Immature natural killer cell (primary cell): ENCODE data around the gene C21orf91. TPM values are rescaled to one million over a fixed set of nuclear protein-coding genes. Genes with fewer than 3 reads are reported as not detected.

Source experiments
- DNase-seq, 3 donors: peaks; one replicate each; pipeline ENCODE4 v3.0.0; 2022; ENCODE audit warnings: mixed read lengths in 1 of 3
- H3K27ac Mint-ChIP-seq, 6 donors: one replicate each; pipeline ENCODE4 v1.8.0; 2020; ENCODE audit warnings: mixed read lengths in 6 of 6, mild to moderate bottlenecking in 5 of 6, inconsistent platforms in 4 of 6, moderate library complexity in 3 of 6
- H3K27me3 Mint-ChIP-seq, 3 donors: one replicate each; pipeline ENCODE4 v1.8.0; 2020 to 2021; ENCODE audit warnings: low read depth in 3 of 3, mild to moderate bottlenecking in 3 of 3, mixed read lengths in 3 of 3, moderate library complexity in 3 of 3, inconsistent platforms in 1 of 3
- H3K36me3 Mint-ChIP-seq, 3 donors: one replicate each; pipeline ENCODE4 v1.8.0; 2020; ENCODE audit warnings: mixed read lengths in 3 of 3, inconsistent platforms in 2 of 3, mild to moderate bottlenecking in 2 of 3
- H3K4me1 Mint-ChIP-seq, 2 donors: one replicate each; pipeline ENCODE4 v1.8.0; 2020; ENCODE audit warnings: inconsistent platforms in 2 of 2, mild to moderate bottlenecking in 2 of 2, mixed read lengths in 2 of 2, moderate library complexity in 1 of 2
- H3K4me3 Mint-ChIP-seq, 5 donors: one replicate each; pipeline ENCODE4 v1.8.0; 2020; ENCODE audit warnings: mild to moderate bottlenecking in 5 of 5, mixed read lengths in 5 of 5, inconsistent platforms in 3 of 5, moderate library complexity in 3 of 5
- H3K9me3 Mint-ChIP-seq, 6 donors: one replicate each; pipeline ENCODE4 v1.8.0; 2020; ENCODE audit warnings: mild to moderate bottlenecking in 6 of 6, mixed read lengths in 6 of 6, inconsistent platforms in 4 of 6, moderate library complexity in 3 of 6
- polyA plus RNA-seq, 3 donors: library from polyadenylated mRNA; unstranded; fragments of 300-500 nt; fragmentation: Illumina TruSeq; gene quantifications; one replicate each; pipeline ENCODE4 v1.2.3, GENCODE V29; 2021

C21orf91 gene
- polyA plus RNA-seq = 10 to 100 TPM; 29.5 to 41.3 (median 39.6) TPM

- peak; percentile 89 to 91 (median 91) for DNase-seq
- H3K27ac Mint-ChIP-seq = peak within 1 kb of the TSS; percentile 95 to 100 (median 100)
- peaks cover 44 to 58% of the 10 kb centered on the region in 2 donors for H3K4me1 Mint-ChIP-seq
- peak within 1 kb of the TSS; percentile 92 to 97 (median 95) for H3K4me3 Mint-ChIP-seq
- H3K9me3 Mint-ChIP-seq = no peaks in the 10 kb centered on the region
- H3K36me3 Mint-ChIP-seq = peaks cover 3 to 9% (median 4%) of the 10 kb centered on the region in 3 donors
- H3K27me3 Mint-ChIP-seq = peaks cover 4 to 13% (median 9%) of the 10 kb centered on the region in 3 donors
These were observed at the start of gene C21orf91 for GRCh38 chr21:17819114-17819876. C21orf91 (minus strand) TSS chr21:17819356; CDS start chr21:17818318, 1,038 bp downstream.

- DNase-seq = no peak
- Mint-ChIP-seq H3K4me3 (no peak overlapping the region), H3K36me3 (no peaks in the 10 kb centered on the region), H3K27ac (no peak overlapping the region), H3K4me1 (no peaks in the 10 kb centered on the region), H3K9me3 (peaks cover 0 to 2% (median 0%) of the 10 kb centered on the region in 6 donors), H3K27me3 (peaks cover 1 to 6% (median 3%) of the 10 kb centered on the region in 3 donors)
These were observed 47.4 kb upstream of the C21orf91 start for GRCh38 chr21:17866590-17866989.

- H3K27ac Mint-ChIP-seq = no peak overlapping the region
- H3K4me1 Mint-ChIP-seq = peaks cover 4 to 9% of the 10 kb centered on the region in 2 donors
- DNase-seq = no peak
- no peaks in the 10 kb centered on the region for H3K36me3 Mint-ChIP-seq
- H3K27me3 Mint-ChIP-seq = peaks cover 0 to 4% (median 0%) of the 10 kb centered on the region in 3 donors
- no peaks in the 10 kb centered on the region for H3K9me3 Mint-ChIP-seq
- H3K4me3 Mint-ChIP-seq = no peak overlapping the region
These were observed 40.5 kb upstream of the C21orf91 start for GRCh38 chr21:17859661-17860060.

- Mint-ChIP-seq H3K27me3 (peaks cover 0 to 4% (median 0%) of the 10 kb centered on the region in 3 donors), H3K36me3 (no peaks in the 10 kb centered on the region), H3K4me1 (peaks cover 4 to 9% of the 10 kb centered on the region in 2 donors), H3K4me3 (no peak overlapping the region), H3K9me3 (no peaks in the 10 kb centered on the region), H3K27ac (no peak overlapping the region)
- no peak for DNase-seq
These were observed 39.6 kb upstream of the C21orf91 start for GRCh38 chr21:17858747-17859146.

- Mint-ChIP-seq H3K4me1 (peaks cover 4 to 9% of the 10 kb centered on the region in 2 donors), H3K4me3 (no peak overlapping the region), H3K27me3 (peaks cover 2 to 5% (median 4%) of the 10 kb centered on the region in 3 donors), H3K27ac (no peak overlapping the region), H3K36me3 (no peaks in the 10 kb centered on the region), H3K9me3 (no peaks in the 10 kb centered on the region)
- DNase-seq = no peak
These were observed 35.6 kb upstream of the C21orf91 start for GRCh38 chr21:17854745-17855144.

- no peak for DNase-seq
- Mint-ChIP-seq H3K36me3 (no peaks in the 10 kb centered on the region), H3K4me3 (no peak overlapping the region), H3K27me3 (peaks cover 2 to 5% (median 4%) of the 10 kb centered on the region in 3 donors), H3K4me1 (peaks cover 4 to 9% of the 10 kb centered on the region in 2 donors), H3K27ac (no peak overlapping the region), H3K9me3 (no peaks in the 10 kb centered on the region)
These were observed 34.5 kb upstream of the C21orf91 start for GRCh38 chr21:17853393-17854275.

GRCh38 chr21:17848228-17848627 lies 29.1 kb upstream of the C21orf91 start:
- peaks cover 0 to 2% (median 2%) of the 10 kb centered on the region in 3 donors for H3K27me3 Mint-ChIP-seq
- no peaks in the 10 kb centered on the region for H3K9me3 Mint-ChIP-seq
- no peak overlapping the region for H3K27ac Mint-ChIP-seq
- no peak for DNase-seq
- H3K36me3 Mint-ChIP-seq = peaks cover 0 to 4% (median 0%) of the 10 kb centered on the region in 3 donors
- H3K4me3 Mint-ChIP-seq = no peak overlapping the region
- H3K4me1 Mint-ChIP-seq = no peaks in the 10 kb centered on the region

- DNase-seq = no peak
- no peaks in the 10 kb centered on the region for H3K4me1 Mint-ChIP-seq
- peaks cover 0 to 1% (median 0%) of the 10 kb centered on the region in 3 donors for H3K27me3 Mint-ChIP-seq
- peaks cover 0 to 4% (median 3%) of the 10 kb centered on the region in 3 donors for H3K36me3 Mint-ChIP-seq
- no peak overlapping the region for H3K4me3 Mint-ChIP-seq
- no peaks in the 10 kb centered on the region for H3K9me3 Mint-ChIP-seq
- H3K27ac Mint-ChIP-seq = no peak overlapping the region
These were observed 21.9 kb upstream of the C21orf91 start for GRCh38 chr21:17841103-17841502.

- Mint-ChIP-seq H3K27me3 (peaks cover 0 to 3% (median 2%) of the 10 kb centered on the region in 3 donors), H3K36me3 (peaks cover 0 to 4% (median 0%) of the 10 kb centered on the region in 3 donors), H3K9me3 (no peaks in the 10 kb centered on the region), H3K4me3 (no peak overlapping the region), H3K4me1 (no peaks in the 10 kb centered on the region), H3K27ac (no peak overlapping the region)
- DNase-seq = no peak
These were observed 15.6 kb upstream of the C21orf91 start for GRCh38 chr21:17834639-17835354.

- H3K4me3 Mint-ChIP-seq = no peak overlapping the region
- DNase-seq = no peak
- H3K4me1 Mint-ChIP-seq = no peaks in the 10 kb centered on the region
- peaks cover 0 to 5% (median 4%) of the 10 kb centered on the region in 3 donors for H3K36me3 Mint-ChIP-seq
- no peaks in the 10 kb centered on the region for H3K9me3 Mint-ChIP-seq
- no peak overlapping the region for H3K27ac Mint-ChIP-seq
- peaks cover 2 to 3% (median 2%) of the 10 kb centered on the region in 3 donors for H3K27me3 Mint-ChIP-seq
These were observed 10.3 kb upstream of the C21orf91 start for GRCh38 chr21:17829472-17829871.

GRCh38 chr21:17828223-17828622 lies 9.1 kb upstream of the C21orf91 start:
- DNase-seq = no peak
- H3K27ac Mint-ChIP-seq = no peak overlapping the region
- H3K4me3 Mint-ChIP-seq = no peak overlapping the region
- H3K4me1 Mint-ChIP-seq = no peaks in the 10 kb centered on the region
- peaks cover 0 to 3% (median 2%) of the 10 kb centered on the region in 3 donors for H3K27me3 Mint-ChIP-seq
- H3K9me3 Mint-ChIP-seq = no peaks in the 10 kb centered on the region
- H3K36me3 Mint-ChIP-seq = peaks cover 4 to 5% (median 4%) of the 10 kb centered on the region in 3 donors

- peaks cover 9 to 15% of the 10 kb centered on the region in 2 donors for H3K4me1 Mint-ChIP-seq
- no peaks in the 10 kb centered on the region for H3K9me3 Mint-ChIP-seq
- no peak overlapping the region for H3K4me3 Mint-ChIP-seq
- peaks cover 3 to 8% (median 7%) of the 10 kb centered on the region in 3 donors for H3K27me3 Mint-ChIP-seq
- DNase-seq = no peak
- H3K36me3 Mint-ChIP-seq = peaks cover 4 to 5% (median 4%) of the 10 kb centered on the region in 3 donors
- no peak overlapping the region for H3K27ac Mint-ChIP-seq
These were observed 4.7 kb upstream of the C21orf91 start for GRCh38 chr21:17823846-17824245.

- Mint-ChIP-seq H3K36me3 (peaks cover 4 to 5% (median 4%) of the 10 kb centered on the region in 3 donors), H3K27ac (peak overlapping the region; percentile 95 to 100 (median 100)), H3K4me1 (peaks cover 29 to 40% of the 10 kb centered on the region in 2 donors), H3K4me3 (peak overlapping the region in 4 of 5 donors; percentile 28 to 96 (median 92)), H3K9me3 (no peaks in the 10 kb centered on the region), H3K27me3 (peaks cover 4 to 13% (median 10%) of the 10 kb centered on the region in 3 donors)
- DNase-seq = no peak
These were observed 2.0 kb upstream of the C21orf91 start for GRCh38 chr21:17821121-17821520.
